ENCODE results near the gene OPCML. TPM values are rescaled to one million over a fixed set of nuclear protein-coding genes. Genes with fewer than 3 reads are reported as not detected.

The OPCML gene
- total RNA-seq, 1 experiment from 2014 or later, result not detected

- no peaks in the 10 kb centered on the region for H3K36me3 ChIP-seq (ENCODE audit: control insufficient read depth, insufficient read depth, low read length)
- H3K4me1 ChIP-seq (ENCODE audit: control insufficient read depth, insufficient read depth, low read length), result no peaks in the 10 kb centered on the region
- in situ Hi-C loops (cut with HindIII; ENCODE audit: low pct_unique_long_range_greater_than_20kb, low sequenced_read_pairs), result no loop called here
- no peaks in the 10 kb centered on the region for H3K9me3 ChIP-seq (ENCODE audit: control insufficient read depth, insufficient read depth, low read depth, low read length)
- TF ChIP-seq CTCF (IDR thresholded peaks at IDR 0.05), result no peak
- no peak overlapping the region for H3K4me3 ChIP-seq (ENCODE audit: low read depth in 2 of 2, low read length in 2 of 2)
- H3K27me3 ChIP-seq (ENCODE audit: control insufficient read depth, insufficient read depth, low read length), result no peaks in the 10 kb centered on the region
- no peak for ATAC-seq
- ChIA-PET CTCF (no interaction called here), POLR2A (no interaction called here)
- DNase-seq (ENCODE audit: low read depth, low spot score), result no peak
- H3K27ac ChIP-seq (ENCODE audit: low read length), result no peak overlapping the region
- no TSS peak for BruUV-seq (replicated peaks)
- intact Hi-C loops (cut with micrococcal nuclease; ENCODE audit: unreplicated experiment), result no loop called here
Measured at GRCh38 chr11:133354069-133354468, 178.2 kb downstream of the OPCML start.

- TF ChIP-seq TCF7L2 (IDR thresholded peaks at IDR 0.05; ENCODE audit: low read depth, low read length), result no peak
- TF ChIP-seq CTCF (IDR thresholded peaks at IDR 0.05), result no peak
- TF ChIP-seq REST (IDR thresholded peaks at IDR 0.05; ENCODE audit: insufficient read depth in 1 of 2, low read depth in 2 of 2, low read length in 1 of 2), result no peak
- no peak for TF ChIP-seq POLR2AphosphoS5 (IDR thresholded peaks at IDR 0.05; ENCODE audit: low read depth, low read length)
- no peak for TF ChIP-seq SIN3A (IDR thresholded peaks at IDR 0.05; ENCODE audit: borderline replicate concordance, insufficient read depth, low read depth, low read length)
Measured at GRCh38 chr11:133350045-133350444, 182.3 kb downstream of the OPCML start.

GRCh38 chr11:133347988-133348387, 184.3 kb downstream of the OPCML start:
- H3K27ac ChIP-seq (ENCODE audit: low read length), result no peak overlapping the region
- intact Hi-C loops (cut with micrococcal nuclease; ENCODE audit: unreplicated experiment) (no loop called here), in situ Hi-C loops (cut with HindIII; ENCODE audit: low pct_unique_long_range_greater_than_20kb, low sequenced_read_pairs) (no loop called here)
- no peaks in the 10 kb centered on the region for H3K9me3 ChIP-seq (ENCODE audit: control insufficient read depth, insufficient read depth, low read depth, low read length)
- POLR2A ChIA-PET, result no interaction called here
- H3K4me3 ChIP-seq (ENCODE audit: low read depth in 2 of 2, low read length in 2 of 2), result no peak overlapping the region
- DNase-seq (ENCODE audit: low read depth, low spot score), result no peak
- H3K27me3 ChIP-seq (ENCODE audit: control insufficient read depth, insufficient read depth, low read length), result no peaks in the 10 kb centered on the region
- no peak for ATAC-seq
- TF ChIP-seq CTCF (IDR thresholded peaks at IDR 0.05), result no peak
- no peak for TF ChIP-seq REST (IDR thresholded peaks at IDR 0.05; ENCODE audit: insufficient read depth in 1 of 2, low read depth in 2 of 2, low read length in 1 of 2)
- TF ChIP-seq POLR2AphosphoS5 (IDR thresholded peaks at IDR 0.05; ENCODE audit: low read depth, low read length), result no peak
- no peak for TF ChIP-seq SIN3A (IDR thresholded peaks at IDR 0.05; ENCODE audit: borderline replicate concordance, insufficient read depth, low read depth, low read length)
- TF ChIP-seq TCF7L2 (IDR thresholded peaks at IDR 0.05; ENCODE audit: low read depth, low read length), result no peak
- BruUV-seq (replicated peaks), result no TSS peak
- CTCF ChIA-PET, result no interaction called here
- H3K4me1 ChIP-seq (ENCODE audit: control insufficient read depth, insufficient read depth, low read length), result no peaks in the 10 kb centered on the region
- H3K36me3 ChIP-seq (ENCODE audit: control insufficient read depth, insufficient read depth, low read length), result no peaks in the 10 kb centered on the region

More at GRCh38 chr11:133350045-133350444, 182.3 kb downstream of the OPCML start:
- DNase-seq (ENCODE audit: low read depth, low spot score) (no peak), ATAC-seq (no peak)
- intact Hi-C loops (cut with micrococcal nuclease; ENCODE audit: unreplicated experiment), result no loop called here
- Histone ChIP-seq H3K9me3 (ENCODE audit: control insufficient read depth, insufficient read depth, low read depth, low read length) (no peaks in the 10 kb centered on the region), H3K36me3 (ENCODE audit: control insufficient read depth, insufficient read depth, low read length) (no peaks in the 10 kb centered on the region), H3K27ac (ENCODE audit: low read length) (no peak overlapping the region), H3K4me1 (ENCODE audit: control insufficient read depth, insufficient read depth, low read length) (no peaks in the 10 kb centered on the region), H3K4me3 (ENCODE audit: low read depth in 2 of 2, low read length in 2 of 2) (no peak overlapping the region), H3K27me3 (ENCODE audit: control insufficient read depth, insufficient read depth, low read length) (no peaks in the 10 kb centered on the region)
- CTCF ChIA-PET, result no interaction called here
- in situ Hi-C loops (cut with HindIII; ENCODE audit: low pct_unique_long_range_greater_than_20kb, low sequenced_read_pairs), result no loop called here
- POLR2A ChIA-PET, result no interaction called here
- BruUV-seq (replicated peaks), result no TSS peak
